Putamen (tissue), 1 donor: Measurements from ENCODE around the gene DEPDC4.
"Not testable (repeated sequence)": the region's sequence is repeated elsewhere in the genome, so short reads cannot be mapped to it uniquely, and the experiment has no call there.

ENCODE experiments used
- DNase-seq: peaks from one replicate; pipeline ENCODE4 v3.0.0-alpha.2; 2016; ENCODE audit warnings: low spot score

DEPDC4 gene

GRCh38 chr12:100266835-100267602 is at the start of gene DEPDC4, which contains the start of gene SCYL2:
Gene DEPDC4 (minus strand): TSS chr12:100267079. CDS start chr12:100267076, 3 bp downstream.
Gene SCYL2 (plus strand): TSS chr12:100267177. CDS start chr12:100282971, 15,794 bp downstream.
- peak; percentile 97 for DNase-seq

DNA sequence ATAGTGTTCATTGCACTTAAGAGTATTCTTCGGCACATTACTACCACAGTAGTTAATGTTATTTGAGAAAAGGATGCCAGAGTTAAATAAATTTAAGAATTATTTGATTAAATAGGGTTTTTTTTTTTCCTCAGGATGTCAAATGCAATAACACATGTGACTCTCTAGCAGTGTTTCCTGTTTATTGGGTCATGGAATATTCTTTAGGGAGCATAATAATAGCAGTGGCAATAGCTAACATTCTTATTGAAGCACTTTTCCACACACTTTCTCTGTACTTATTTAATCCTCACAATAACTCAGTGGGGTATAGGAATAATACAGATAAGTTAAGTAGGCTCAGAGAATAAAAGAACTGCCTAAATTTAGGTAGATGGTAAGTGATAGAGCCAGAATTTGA is 44.4 kb upstream of the DEPDC4 start:
- no peak for DNase-seq

DNA sequence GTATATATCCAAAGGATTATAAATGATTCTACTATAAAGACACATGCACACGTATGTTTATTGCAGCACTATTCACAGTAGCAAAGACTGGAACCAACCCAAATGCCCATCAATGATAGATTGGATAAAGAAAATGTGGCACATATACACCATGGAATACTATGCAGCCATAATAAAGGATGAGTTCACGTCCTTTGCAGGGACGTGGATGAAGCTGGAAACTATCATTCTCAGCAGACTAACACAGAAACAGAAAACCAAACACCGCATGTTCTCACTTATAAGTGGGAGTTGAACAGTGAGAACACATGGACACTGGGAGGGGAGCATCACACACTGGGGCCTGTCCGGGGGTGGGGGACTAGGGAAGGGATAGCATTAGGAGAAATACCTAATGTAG is 41.3 kb upstream of the DEPDC4 start:
- not testable (repeated sequence) for DNase-seq

DNA sequence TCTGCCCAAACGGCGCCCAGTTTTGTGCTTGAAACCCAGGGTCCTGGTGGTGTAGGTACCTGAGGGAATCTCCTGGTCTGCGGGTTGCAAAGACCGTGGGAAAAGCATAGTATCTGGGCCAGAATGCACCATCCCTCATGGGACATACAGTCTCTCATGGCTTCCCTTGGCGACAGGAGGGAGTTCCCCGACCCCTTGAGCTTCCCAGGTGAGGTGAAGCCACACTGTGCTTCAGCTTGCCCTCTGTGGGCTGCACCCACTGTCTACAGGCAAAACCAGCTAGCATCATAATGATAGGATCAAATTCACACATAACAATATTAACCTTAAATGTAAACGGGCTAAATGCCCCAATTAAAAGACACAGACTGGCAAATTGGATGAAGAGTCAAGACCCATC is 37.5 kb upstream of the DEPDC4 start:
- not testable (repeated sequence) for DNase-seq

DNA sequence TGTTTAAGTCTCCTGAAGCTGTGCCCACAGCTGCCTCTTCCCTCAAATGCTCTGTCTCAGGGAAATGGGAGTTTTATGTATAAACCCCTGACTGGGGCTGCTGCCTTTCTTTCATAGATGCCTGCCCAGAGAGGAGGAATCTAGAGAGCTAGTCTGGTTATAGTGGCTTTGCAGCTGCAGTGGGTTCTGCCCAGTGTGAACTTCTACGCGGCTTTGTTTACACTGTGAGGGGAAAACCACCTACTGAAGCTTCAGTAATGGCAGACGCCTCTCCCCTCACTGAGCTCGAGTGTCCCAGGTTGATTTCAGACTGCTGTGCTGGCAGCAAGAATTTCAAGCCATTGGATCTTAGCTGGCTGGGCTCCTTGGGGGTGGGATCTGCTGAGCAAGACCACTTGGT is 37.0 kb upstream of the DEPDC4 start:
- DNase-seq = no peak

DNA sequence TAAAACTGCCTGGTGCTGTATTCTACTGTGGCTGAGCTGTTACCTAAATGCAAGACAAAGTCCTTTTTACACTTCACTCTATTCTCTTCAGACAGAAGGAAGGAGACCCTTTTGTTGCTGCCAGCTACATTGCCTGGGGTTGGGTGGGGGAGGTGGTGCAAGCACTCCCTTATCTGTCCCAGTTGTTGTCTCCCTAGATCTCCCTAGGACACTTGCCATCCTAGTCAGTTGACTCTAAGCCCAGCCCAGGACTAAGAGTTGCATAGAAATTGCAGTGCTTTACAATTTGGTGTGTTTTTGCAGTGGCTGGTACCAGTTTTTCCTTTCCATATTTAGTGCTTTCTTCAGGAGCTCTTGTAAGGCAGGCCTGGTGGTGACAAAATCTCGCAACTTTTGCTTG is 35.2 kb upstream of the DEPDC4 start:
- DNase-seq = no peak

DNA sequence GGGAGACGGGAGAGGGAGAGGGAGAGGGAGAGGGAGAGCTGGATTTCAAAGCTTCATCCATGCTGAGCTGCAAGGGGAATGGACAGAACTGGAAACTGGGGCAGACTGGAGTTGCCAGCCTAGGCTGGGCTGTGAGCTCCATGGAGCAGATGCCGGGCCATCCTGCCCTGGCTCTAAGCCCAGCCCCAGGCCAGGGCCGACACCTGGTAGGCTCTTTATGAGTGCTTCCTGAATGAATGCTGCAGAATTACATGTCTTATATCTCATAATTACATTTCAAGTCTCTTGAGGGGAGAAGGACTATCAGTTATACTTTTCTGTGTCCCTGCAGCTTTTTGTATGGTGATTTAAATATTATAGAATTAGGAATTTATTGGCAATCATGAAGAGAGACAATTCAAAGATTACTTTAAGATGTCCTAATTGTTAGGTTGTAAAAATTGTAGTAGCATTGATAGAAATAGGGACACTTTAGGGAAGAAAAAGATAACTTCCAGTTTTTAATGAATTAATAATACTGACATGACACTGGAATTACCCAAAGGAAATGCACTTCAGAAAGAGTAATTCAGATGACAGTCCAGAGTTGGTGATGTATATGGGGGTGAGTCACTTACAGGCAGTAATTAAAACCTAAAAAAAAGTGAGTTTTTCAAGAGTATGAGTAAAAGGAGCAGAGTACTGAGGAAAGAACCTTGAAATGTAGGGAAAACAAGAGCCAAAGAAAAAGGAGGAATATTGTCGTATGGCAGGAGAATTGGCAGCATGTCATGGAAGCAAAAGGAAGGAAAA is 29.1 kb upstream of the DEPDC4 start:
- no peak for DNase-seq

DNA sequence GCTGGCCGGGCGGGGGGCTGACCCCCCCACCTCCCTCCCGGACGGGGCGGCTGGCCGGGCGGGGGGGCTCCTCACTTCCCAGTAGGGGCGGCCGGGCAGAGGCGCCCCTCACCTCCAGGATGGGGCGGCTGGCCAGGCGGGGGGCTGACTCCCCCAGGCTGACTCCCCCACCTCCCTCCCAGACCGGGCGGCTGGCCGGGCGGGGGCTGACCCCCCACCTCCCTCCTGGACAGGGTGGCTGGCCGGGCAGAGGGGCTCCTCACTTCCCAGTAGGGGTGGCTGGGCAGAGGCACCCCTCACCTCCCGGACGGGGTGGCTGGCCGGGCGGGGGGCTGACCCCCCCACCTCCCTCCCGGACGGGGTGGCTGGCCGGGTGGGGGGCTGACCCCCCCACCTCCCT is 27.5 kb upstream of the DEPDC4 start:
- not testable (repeated sequence) for DNase-seq

DNA sequence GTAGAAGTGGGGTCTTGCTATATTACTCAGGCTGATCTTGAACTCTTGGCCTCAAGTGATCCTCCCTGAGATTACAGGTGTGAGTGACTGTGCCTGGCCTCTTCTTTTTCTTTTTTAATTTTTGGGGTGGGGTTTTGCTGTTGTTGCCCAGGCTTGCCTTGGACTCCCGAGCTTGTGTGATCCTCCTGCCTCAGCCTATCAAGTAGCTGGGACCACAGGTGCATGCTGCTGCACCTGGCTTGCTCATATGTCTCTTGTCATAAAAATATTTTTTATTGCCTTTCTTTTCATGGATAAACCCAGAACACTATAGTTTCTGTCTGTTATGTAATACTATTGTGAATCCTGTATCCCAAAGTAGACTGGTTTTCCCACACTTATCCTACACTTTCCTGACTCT is 26.1 kb upstream of the DEPDC4 start:
- no peak for DNase-seq

DNA sequence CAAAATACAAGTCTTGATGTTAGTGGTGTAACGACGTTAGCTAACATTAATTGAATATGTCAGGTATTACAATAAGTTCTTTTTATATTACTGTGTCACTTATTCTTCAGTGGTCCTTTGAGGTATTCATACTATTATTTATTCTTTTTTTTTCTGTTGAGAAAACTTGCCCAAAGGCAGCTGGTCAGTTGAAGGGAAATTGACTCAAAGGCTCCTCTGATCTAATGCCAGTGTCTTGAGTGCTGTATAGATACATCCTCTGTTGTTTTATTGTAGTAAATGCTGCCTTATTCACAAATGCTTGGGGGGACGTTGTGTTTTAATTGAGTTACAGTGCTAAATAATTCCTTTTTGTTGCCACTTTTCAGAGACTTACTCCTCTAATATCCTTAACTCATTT is 23.1 kb upstream of the DEPDC4 start:
- DNase-seq = no peak

DNA sequence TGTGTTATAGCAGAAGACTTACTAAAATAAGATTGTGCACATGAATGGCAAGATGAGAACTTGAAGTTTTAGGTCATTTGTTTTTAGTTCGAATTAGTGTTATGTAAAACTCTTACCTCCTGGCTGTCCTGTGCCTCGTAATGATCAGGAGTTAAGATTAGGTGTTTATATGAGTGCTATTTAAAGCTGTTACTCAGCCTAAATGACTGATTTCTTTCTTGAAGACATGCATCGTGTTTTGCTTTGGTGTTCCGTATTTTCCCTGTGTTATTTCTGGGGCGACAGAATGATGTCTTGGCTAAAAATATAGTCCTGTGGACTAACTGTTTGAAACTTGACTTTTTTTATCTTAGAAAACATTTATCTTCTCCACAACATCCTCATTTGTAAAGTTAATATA is 22.2 kb upstream of the DEPDC4 start:
- no peak for DNase-seq

GRCh38 chr12:100284556-100284955 is 17.7 kb upstream of the DEPDC4 start:
- not testable (repeated sequence) for DNase-seq

DNA sequence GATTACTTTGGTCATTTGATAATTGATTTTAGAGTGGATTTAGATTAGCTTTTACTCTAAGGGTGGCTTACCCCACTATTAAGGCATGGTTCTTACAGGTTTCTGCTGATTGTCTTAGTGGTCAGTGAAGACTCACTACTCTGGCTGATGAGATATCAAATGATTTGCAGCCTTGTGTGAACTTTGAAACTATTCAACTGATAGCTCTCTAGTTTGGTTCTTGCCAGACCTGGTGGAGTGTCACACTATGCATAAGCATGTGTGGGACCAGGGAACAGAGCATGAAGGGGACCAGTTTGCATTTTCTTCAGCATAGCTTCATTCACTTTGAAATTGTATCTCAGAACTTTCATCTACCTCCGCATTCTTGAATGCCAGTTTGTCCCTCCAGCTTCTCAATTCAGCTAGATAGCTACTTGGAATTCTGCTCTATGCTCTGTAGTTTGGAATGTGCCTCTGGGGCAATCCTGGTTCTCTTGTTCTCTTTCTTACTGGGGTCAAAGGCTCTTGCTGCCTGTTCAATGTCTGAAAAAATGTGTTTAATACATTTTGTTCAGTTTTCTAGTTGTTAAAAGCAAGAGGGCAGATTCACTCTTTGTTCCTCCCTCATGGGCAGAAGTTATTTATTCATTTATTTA is 12.8 kb upstream of the DEPDC4 start:
- DNase-seq = no peak

GRCh38 chr12:100279159-100279558 is 12.3 kb upstream of the DEPDC4 start:
- DNase-seq = no peak

DNA sequence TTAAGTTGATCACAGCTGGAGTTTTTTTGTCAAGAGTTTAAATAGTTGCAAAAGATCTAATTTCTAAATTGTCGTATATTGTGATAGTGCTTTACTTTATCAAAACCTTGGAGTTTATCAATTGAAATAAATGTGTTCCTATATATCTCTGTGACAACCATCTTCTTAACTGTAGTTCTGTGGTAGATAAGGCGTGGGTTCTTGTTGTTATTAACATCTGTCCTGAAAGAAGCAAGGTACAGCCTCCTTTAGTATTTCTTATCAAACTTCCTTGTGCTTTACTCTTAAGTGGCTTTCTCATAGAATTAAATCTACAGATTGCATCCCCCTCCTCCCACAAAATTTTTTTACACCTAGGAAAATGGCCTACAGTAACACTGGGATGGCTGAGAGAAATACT is 7.4 kb upstream of the DEPDC4 start:
- no peak for DNase-seq

DNA sequence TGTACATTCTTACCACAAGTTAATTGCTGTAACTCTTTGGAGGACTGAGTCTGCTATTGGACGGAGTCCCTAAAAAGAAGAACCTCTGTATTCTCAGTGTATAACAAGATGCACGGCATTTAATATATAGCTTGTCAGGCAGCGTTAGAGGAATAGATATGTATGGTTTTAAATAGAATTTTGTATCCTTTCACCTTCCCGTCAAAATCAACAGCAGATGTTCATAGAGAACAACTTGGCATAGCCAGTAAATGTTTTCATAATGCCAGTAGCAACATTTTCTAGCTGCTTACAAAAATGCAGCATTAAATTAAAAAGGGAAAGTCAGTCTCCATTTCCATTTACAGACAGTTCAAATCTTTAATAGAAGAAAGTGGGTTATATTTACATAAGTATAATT is 6.9 kb upstream of the DEPDC4 start:
- DNase-seq = no peak

DNA sequence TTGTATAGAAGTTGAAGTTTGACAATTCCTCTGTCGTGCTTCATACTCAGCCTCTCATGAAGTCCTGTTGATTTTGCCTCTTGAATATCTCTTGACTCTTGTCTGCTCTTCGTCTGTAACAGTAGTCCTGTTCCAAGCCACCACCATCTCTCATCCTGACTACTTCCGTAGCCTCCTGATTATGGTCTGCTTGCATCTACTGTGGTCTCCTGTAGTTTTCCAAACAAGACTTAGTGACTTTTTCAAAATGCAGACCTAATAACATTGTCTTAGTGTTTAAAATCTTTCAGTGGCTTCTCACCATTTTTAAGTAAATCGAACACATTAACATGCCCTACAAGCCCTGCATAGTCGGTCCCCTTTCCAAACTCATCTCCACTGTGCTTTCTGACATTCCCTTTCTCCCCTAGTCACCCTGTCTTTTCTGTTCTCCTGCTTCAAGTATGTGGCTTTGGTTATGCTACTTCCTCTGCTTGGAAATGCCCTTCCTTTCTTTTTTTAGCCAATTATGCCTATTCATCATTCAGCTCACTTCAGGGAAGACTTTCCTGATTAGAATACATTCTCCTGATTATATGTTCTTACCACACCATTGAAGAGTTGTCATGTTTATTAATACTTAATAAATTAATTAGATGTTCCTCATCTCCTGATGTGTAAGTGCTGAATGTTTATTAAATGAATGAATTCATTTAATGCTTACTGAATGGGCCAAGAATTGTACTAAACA is 2.1 kb upstream of the DEPDC4 start:
- DNase-seq = no peak

DNA sequence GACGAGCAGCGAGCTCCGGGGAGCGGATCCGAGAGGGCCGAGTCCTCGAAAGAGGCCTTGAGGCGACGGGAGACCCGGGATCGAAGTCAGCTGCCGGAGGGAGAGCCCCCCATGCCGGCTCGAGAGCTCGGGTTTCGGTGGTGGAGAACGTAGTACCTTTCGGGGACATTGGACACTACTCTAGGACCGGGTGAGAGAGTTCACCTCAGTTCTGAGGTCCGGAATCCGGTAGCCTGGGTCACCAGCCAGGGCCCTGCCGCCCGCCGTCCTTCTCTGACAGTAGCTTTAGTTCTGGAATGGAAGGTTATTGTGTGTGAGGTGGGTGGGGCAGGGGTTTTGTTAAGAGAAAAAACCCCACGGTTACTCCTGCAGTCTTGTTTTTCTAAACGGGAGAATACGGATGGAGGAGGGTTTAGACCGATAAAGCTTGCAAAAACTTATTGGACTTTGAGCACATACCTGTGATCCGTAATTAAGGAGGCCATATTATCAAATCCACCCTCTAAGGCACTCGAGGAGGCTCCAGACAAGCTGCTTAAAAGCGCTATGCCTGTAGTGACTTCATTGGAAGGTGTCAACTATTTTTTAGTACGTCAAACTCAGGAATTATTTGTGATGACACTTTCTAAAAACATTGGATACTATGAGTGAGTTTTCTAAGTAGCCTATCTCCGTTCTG is 863 bp upstream of the DEPDC4 start:
- peak; percentile 12 for DNase-seq

- DNase-seq = no peak
Observed at GRCh38 chr12:100266585-100266834, 369 bp downstream of the DEPDC4 start.

GRCh38 chr12:100265732-100266584 is 921 bp downstream of the DEPDC4 start:
- no peak for DNase-seq

DNA sequence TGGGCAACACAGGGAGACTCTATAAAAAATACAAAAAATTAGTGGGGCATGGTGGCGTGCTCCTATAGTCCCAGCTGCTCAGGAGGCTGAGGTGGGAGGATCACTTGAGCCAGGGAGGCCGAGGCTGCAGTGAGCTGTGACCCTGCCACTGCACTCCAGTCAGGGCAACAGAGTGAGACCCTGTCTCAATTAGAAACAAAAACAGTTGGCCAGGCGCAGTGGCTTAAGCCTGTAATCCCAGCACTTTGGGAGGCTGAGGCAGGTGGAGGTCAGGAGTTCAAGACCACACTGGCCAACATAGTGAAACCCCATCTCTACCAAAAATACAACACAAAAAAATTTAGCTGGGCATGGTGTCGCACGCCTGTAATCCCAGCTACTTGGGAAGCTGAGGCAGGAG is 1.8 kb downstream of the DEPDC4 start:
- DNase-seq = not testable (repeated sequence)
